Thymus (tissue), 14 donors: Measurements from ENCODE around the gene MRO. TPM values are rescaled to one million over a fixed set of nuclear protein-coding genes. Genes with fewer than 3 reads are reported as not detected.
"Not testable (repeated sequence)": the region's sequence is repeated elsewhere in the genome, so short reads cannot be mapped to it uniquely, and the experiment has no call there.

Source experiments
- DNase-seq, 9 donors: peaks; one replicate each; pipeline ENCODE4 v3.0.0-alpha.2; 2013; ENCODE audit warnings: low spot score in 9 of 9, low read depth in 6 of 9, missing footprints in 1 of 9
- H3K27ac ChIP-seq, 2 donors: one replicate each; pipeline ENCODE4 v1.5.1; 2013; ENCODE audit warnings: control low read depth in 1 of 2, low read depth in 1 of 2, low read length in 1 of 2, mild to moderate bottlenecking in 1 of 2, moderate library complexity in 1 of 2
- H3K27me3 ChIP-seq, 2 donors: one replicate each; pipeline ENCODE4 v1.5.1; 2013; ENCODE audit warnings: low read length in 1 of 2; ENCODE audit not compliant: control insufficient read depth in 2 of 2, insufficient read depth in 1 of 2
- H3K36me3 ChIP-seq, 2 donors: one replicate each; pipeline ENCODE4 v1.5.1; 2013; ENCODE audit warnings: low read length in 1 of 2, mild to moderate bottlenecking in 1 of 2, moderate library complexity in 1 of 2; ENCODE audit not compliant: control insufficient read depth in 2 of 2, insufficient read depth in 2 of 2
- H3K4me1 ChIP-seq, 2 donors: one replicate each; pipeline ENCODE4 v1.5.1; 2013; ENCODE audit warnings: low read length in 2 of 2; ENCODE audit not compliant: control insufficient read depth in 2 of 2, insufficient read depth in 2 of 2
- H3K4me3 ChIP-seq, 2 donors: one replicate each; pipeline ENCODE4 v1.5.1; 2013; ENCODE audit warnings: low read length in 2 of 2, control low read depth in 1 of 2, mild to moderate bottlenecking in 1 of 2
- H3K9me3 ChIP-seq, 2 donors: one replicate each; pipeline ENCODE4 v1.5.1; 2013; ENCODE audit warnings: low read length in 1 of 2, mild to moderate bottlenecking in 1 of 2; ENCODE audit not compliant: control insufficient read depth in 2 of 2, insufficient read depth in 1 of 2
- WGBS: extraction: QIAGEN DNeasy Blood & Tissue Kit; methylation state at CpG from one replicate; pipeline ENCODE4 v1.1.7; 2013; 5-methylcytosine and 5-hydroxymethylcytosine counted together
- long read RNA-seq, 10 donors: transcript quantifications; one replicate each; lab custom pipeline, GENCODE V29; 2026
- polyA plus RNA-seq: library from polyadenylated mRNA; stranded (reverse); fragments of 200-250 nt; gene quantifications from one replicate; pipeline ENCODE4 v1.2.3, GENCODE V29; 2013
- total RNA-seq: library from RNA; stranded (reverse); fragments of 120-200 nt; gene quantifications from one replicate; pipeline ENCODE4 v1.2.4, GENCODE V29; 2013
- donor health status: healthy.

The MRO gene
- total RNA-seq = 1.4 TPM
- 1.5 TPM for polyA plus RNA-seq
- long read RNA-seq, donor 1 = 0 reads
- long read RNA-seq, donor 2 = 0 reads
- long read RNA-seq, donor 3 = 0 reads
- long read RNA-seq, donor 4 = 0 reads
- long read RNA-seq, donor 5 = 0 reads
- long read RNA-seq, donor 6 = 0 reads
- long read RNA-seq, donor 7 = 0 reads
- long read RNA-seq, donor 8 = 0 reads
- long read RNA-seq, donor 9 = 0 reads
- long read RNA-seq, donor 10 = 0 reads

DNA sequence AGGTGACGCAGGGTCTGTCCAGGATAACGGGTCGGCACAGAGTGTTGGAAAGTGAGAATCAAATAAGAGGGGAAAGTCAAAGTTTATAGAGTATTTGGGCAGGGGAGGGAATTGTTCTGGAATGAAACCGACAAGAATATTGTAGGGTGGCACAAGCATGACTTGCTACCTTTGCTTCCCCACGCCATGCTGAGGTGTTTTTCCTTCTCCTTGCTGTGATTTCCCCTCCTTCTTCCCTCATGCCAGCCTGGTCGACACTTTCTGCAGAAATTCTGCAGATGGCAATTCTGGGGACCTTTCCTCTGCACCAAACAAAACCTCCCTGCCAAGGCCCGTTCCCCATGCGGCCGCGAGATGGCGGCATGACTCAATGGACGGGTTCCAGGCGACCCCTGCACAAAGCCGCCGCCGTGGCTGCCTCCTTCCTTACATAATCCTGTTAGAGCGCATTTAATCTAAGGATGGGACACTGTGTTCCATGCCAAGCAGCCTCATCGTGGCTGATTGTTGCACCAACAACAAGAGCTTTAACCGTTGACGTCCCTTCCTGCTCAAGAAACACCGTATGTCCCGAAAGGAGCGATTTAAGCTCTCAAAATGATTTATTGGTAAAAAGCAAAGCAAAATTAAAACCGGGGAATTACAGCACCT, at the start of gene MRO:
Gene MRO (minus strand): TSS at position 289 of the 651 bp plus-strand sequence. CDS start 10,616 bp downstream, outside the sequence.
- Histone ChIP-seq H3K4me3 (peak within 1 kb of the TSS in 1 of 2 donors; percentile 4), H3K27me3 (peaks cover 2 to 12% of the 10 kb centered on the region in 2 donors), H3K27ac (peak within 1 kb of the TSS in 1 of 2 donors; percentile 26), H3K36me3 (no peaks in the 10 kb centered on the region), H3K9me3 (no peaks in the 10 kb centered on the region), H3K4me1 (peaks cover 0 to 8% of the 10 kb centered on the region in 2 donors)
- WGBS = 2% methylated on average over 24 of the region's 24 CpGs
- DNase-seq = peak; percentile 51 to 85 (median 67)

- DNase-seq = no peak
- no peaks in the 10 kb centered on the region for H3K27me3 ChIP-seq
- H3K4me1 ChIP-seq = no peaks in the 10 kb centered on the region
- no peaks in the 10 kb centered on the region for H3K9me3 ChIP-seq
- H3K36me3 ChIP-seq = no peaks in the 10 kb centered on the region
- no peak overlapping the region for H3K27ac ChIP-seq
- WGBS = 92% methylated on average over 4 of the region's 4 CpGs
- no peak overlapping the region for H3K4me3 ChIP-seq
These were observed 49.3 kb upstream of the MRO start for GRCh38 chr18:50869150-50869549.

GRCh38 chr18:50866765-50867164, 46.9 kb upstream of the MRO start:
- Histone ChIP-seq H3K27me3 (no peaks in the 10 kb centered on the region), H3K4me3 (no peak overlapping the region), H3K36me3 (no peaks in the 10 kb centered on the region), H3K27ac (no peak overlapping the region), H3K4me1 (no peaks in the 10 kb centered on the region), H3K9me3 (no peaks in the 10 kb centered on the region)
- no peak for DNase-seq

GRCh38 chr18:50863840-50864375, 44.1 kb upstream of the MRO start:
- DNase-seq = no peak
- Histone ChIP-seq H3K36me3 (no peaks in the 10 kb centered on the region), H3K9me3 (no peaks in the 10 kb centered on the region), H3K4me3 (no peak overlapping the region), H3K27ac (no peak overlapping the region), H3K4me1 (no peaks in the 10 kb centered on the region), H3K27me3 (no peaks in the 10 kb centered on the region)
- WGBS = 92% methylated on average over 4 of the region's 4 CpGs

DNA sequence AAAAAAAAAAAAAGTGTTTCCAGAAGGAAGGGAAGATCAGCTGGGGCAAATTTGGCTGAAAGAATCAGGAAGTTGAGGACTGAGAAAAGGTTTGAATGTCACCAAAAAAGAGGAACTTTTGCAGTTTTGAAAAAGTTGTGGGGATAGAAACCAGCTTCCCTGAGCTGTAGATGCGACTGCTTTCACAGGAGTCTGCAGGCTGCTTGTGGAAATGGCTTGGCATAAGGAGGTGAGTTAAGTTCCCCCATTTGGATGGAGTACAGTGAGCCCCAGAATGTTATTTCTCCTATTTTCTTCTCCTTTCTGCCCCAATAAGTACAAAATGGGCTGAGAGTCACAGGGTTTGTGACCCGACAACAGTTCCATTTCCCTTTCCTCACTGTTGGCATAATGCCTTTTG, 42.6 kb upstream of the MRO start:
- H3K27me3 ChIP-seq = no peaks in the 10 kb centered on the region
- H3K4me1 ChIP-seq = no peaks in the 10 kb centered on the region
- WGBS = 32% methylated on average over 2 of the region's 2 CpGs
- H3K27ac ChIP-seq = no peak overlapping the region
- no peaks in the 10 kb centered on the region for H3K9me3 ChIP-seq
- no peak overlapping the region for H3K4me3 ChIP-seq
- H3K36me3 ChIP-seq = no peaks in the 10 kb centered on the region
- no peak for DNase-seq

- H3K27me3 ChIP-seq = no peaks in the 10 kb centered on the region
- H3K36me3 ChIP-seq = no peaks in the 10 kb centered on the region
- H3K4me1 ChIP-seq = no peaks in the 10 kb centered on the region
- H3K9me3 ChIP-seq = no peaks in the 10 kb centered on the region
- H3K27ac ChIP-seq = no peak overlapping the region
- H3K4me3 ChIP-seq = no peak overlapping the region
- WGBS = 97% methylated on average over 1 of the region's 1 CpG
- DNase-seq = no peak
These were observed 41.8 kb upstream of the MRO start for GRCh38 chr18:50861617-50862016.

DNA sequence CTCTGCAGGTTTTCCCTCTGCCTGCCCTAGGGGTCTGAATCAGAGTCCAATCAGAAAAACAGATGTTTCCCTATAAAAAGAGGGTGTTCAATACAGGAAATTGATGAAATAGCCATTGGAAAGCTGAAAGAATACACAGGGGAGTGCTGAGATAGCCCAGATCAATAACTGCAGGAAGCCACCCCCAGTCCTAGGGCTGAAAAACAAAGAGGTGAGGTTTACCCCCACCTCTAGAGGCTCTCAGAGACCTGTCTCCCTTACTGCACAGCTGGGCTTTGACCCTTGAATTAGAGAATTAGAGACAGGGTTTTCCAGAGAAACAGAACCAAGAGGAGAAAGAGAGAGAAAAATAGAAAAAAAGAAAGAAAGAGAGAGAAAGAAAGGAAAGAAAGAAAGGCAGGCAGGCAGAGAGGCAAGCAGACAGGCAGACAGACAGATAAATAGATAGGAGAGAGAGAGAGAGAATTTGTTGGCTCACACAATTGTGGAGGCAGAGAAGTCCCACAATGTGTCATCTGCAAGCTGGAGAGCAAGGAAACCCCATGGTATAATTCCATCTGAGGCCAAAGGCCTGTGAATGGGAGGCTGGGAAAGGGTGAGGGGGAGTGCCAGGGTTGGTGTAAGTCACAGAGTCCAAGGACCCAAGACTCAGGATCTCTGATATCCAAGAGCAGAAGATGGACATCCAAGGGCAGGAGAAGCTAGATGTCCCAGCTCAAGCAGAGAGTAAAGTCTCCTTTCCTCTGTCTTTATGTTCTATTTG, 40.2 kb upstream of the MRO start:
- Histone ChIP-seq H3K9me3 (no peaks in the 10 kb centered on the region), H3K27ac (no peak overlapping the region), H3K27me3 (no peaks in the 10 kb centered on the region), H3K4me3 (no peak overlapping the region), H3K4me1 (no peaks in the 10 kb centered on the region), H3K36me3 (no peaks in the 10 kb centered on the region)
- DNase-seq = no peak

GRCh38 chr18:50857694-50858093, 37.9 kb upstream of the MRO start:
- H3K27ac ChIP-seq = no peak overlapping the region
- 97% methylated on average over 3 of the region's 3 CpGs for WGBS
- H3K36me3 ChIP-seq = no peaks in the 10 kb centered on the region
- no peaks in the 10 kb centered on the region for H3K4me1 ChIP-seq
- no peak overlapping the region for H3K4me3 ChIP-seq
- no peaks in the 10 kb centered on the region for H3K27me3 ChIP-seq
- no peak for DNase-seq
- H3K9me3 ChIP-seq = no peaks in the 10 kb centered on the region

DNA sequence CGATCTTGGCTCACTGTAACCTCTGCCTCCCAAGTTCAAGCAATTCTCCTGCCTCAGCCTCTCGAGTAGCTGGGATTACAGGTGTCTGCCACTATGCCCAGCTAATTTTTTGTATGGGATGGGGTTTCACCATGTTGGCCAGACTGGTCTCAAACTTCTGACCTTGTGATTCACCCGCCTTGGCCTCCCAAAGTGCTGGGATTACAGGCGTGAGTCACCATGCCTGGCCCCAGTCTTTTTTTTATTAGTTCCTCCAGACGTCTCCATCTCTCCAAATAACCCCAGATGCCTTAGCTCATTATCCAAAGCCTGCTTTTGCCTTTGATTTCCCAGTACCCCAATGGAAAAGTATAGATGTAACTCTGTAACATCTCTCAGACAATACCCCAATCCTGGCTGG, 37.4 kb upstream of the MRO start:
- 76% methylated on average over 5 of the region's 5 CpGs for WGBS
- H3K27ac ChIP-seq, H3K9me3 ChIP-seq, H3K4me1 ChIP-seq, H3K36me3 ChIP-seq, DNase-seq, H3K27me3 ChIP-seq, H3K4me3 ChIP-seq: not testable (repeated sequence)
